H1 (cell line): ENCODE measurements around the gene P2RY14. TPM values are rescaled to one million over a fixed set of nuclear protein-coding genes. Genes with fewer than 3 reads are reported as not detected.

Experiments used
- CTCF ChIA-PET: fragments of 300-600 bp; sonication (Branson Sonifier 250); formaldehyde crosslinking; loops from one replicate; lab custom pipeline; 2021; ENCODE audit not compliant: partially characterized antibody; lab: Charles Lee
- POLR2A ChIA-PET: fragments of 300-600 bp; sonication (Branson Sonifier 250); formaldehyde crosslinking; loops from one replicate; lab custom pipeline; 2021; ENCODE audit warnings: inconsistent platforms; ENCODE audit not compliant: partially characterized antibody; lab: Charles Lee
- DNase-seq, 2 experiments: peaks; one replicate each; pipeline versions ENCODE4 v3.0.0 to v3.0.0-alpha.2; 2010 to 2022; ENCODE audit warnings: low spot score in 2 of 2, low read depth in 1 of 2, mixed read lengths in 1 of 2
- FAIRE-seq: peaks from 2 replicates; lab custom pipeline; 2011; peaks lifted over from hg19 to GRCh38; lab: Jason Lieb, UNC
- H2AFZ ChIP-seq: 2 replicates; pipeline ENCODE4 v1.8.1; 2012; ENCODE audit warnings: low read length, inconsistent platforms
- H2AK5ac ChIP-seq: 2 replicates; pipeline ENCODE4 v1.6.1; 2013; ENCODE audit warnings: low read depth, low read length
- H2BK120ac ChIP-seq: replicated peaks from 2 replicates; pipeline ENCODE3; 2013; ENCODE audit warnings: low read depth, low read length, inconsistent platforms
- H2BK12ac ChIP-seq: 2 replicates; pipeline ENCODE4 v1.6.1; 2013; ENCODE audit warnings: low read depth, low read length
- H2BK15ac ChIP-seq: 2 replicates; pipeline ENCODE4 v1.6.1; 2013; ENCODE audit warnings: low read length
- H2BK20ac ChIP-seq: 2 replicates; pipeline ENCODE4 v1.6.1; 2013; ENCODE audit warnings: low read length
- H2BK5ac ChIP-seq: 2 replicates; pipeline ENCODE4 v1.6.1; 2013; ENCODE audit warnings: low read depth, low read length
- H3K14ac ChIP-seq: 2 replicates; pipeline ENCODE4 v1.6.1; 2013; ENCODE audit warnings: inconsistent platforms; ENCODE audit not compliant: insufficient read length
- H3K18ac ChIP-seq: 2 replicates; pipeline ENCODE4 v1.6.1; 2013; ENCODE audit warnings: low read length; ENCODE audit errors: extremely low read depth
- H3K23ac ChIP-seq: 2 replicates; pipeline ENCODE4 v1.6.1; 2013; ENCODE audit warnings: inconsistent platforms; ENCODE audit not compliant: insufficient read length
- H3K23me2 ChIP-seq: 2 replicates; pipeline ENCODE4 v1.6.1; 2013; ENCODE audit warnings: low read depth, low read length
- H3K27ac ChIP-seq: 2 replicates; pipeline ENCODE4 v1.6.1; 2011; ENCODE audit warnings: low read depth, low read length, inconsistent platforms
- H3K27me3 ChIP-seq, 4 experiments: replicated peaks in 1 of 4; 1 replicate in 1 of 4; 2 replicates in 3 of 4; pipeline versions ENCODE4 v1.6.1 to v1.8.1; 2011 to 2013; ENCODE audit warnings: low read length in 3 of 4, mild to moderate bottlenecking in 3 of 4, inconsistent platforms in 2 of 4, mixed read lengths in 2 of 4, moderate library complexity in 1 of 4; ENCODE audit not compliant: control insufficient read depth in 3 of 4, insufficient read depth in 3 of 4; ENCODE audit errors: extremely low read depth in 1 of 4
- H3K36me3 ChIP-seq, 4 experiments: 2 replicates each; pipeline versions ENCODE4 v1.6.1 to v1.8.1; 2011 to 2013; ENCODE audit warnings: mild to moderate bottlenecking in 4 of 4, low read length in 3 of 4, moderate library complexity in 2 of 4, control low read depth in 1 of 4, inconsistent platforms in 1 of 4; ENCODE audit not compliant: insufficient read depth in 4 of 4, control insufficient read depth in 2 of 4
- H3K4ac ChIP-seq: replicated peaks from 2 replicates; pipeline ENCODE3; 2013; ENCODE audit warnings: low read length, low read depth, mixed read lengths, inconsistent platforms; ENCODE audit not compliant: insufficient read length
- H3K4me1 ChIP-seq, 4 experiments: replicated peaks in 1 of 4; 1 replicate in 1 of 4; 2 replicates in 3 of 4; pipeline versions ENCODE4 v1.6.1 to v1.8.1; 2011 to 2013; ENCODE audit warnings: low read length in 3 of 4, inconsistent platforms in 2 of 4, mixed read lengths in 1 of 4; ENCODE audit not compliant: insufficient read depth in 4 of 4, control insufficient read depth in 3 of 4
- H3K4me2 ChIP-seq, 2 experiments: 2 replicates each; pipeline versions ENCODE4 v1.6.1 to v1.8.1; 2011 to 2013; ENCODE audit warnings: low read depth in 2 of 2, low read length in 2 of 2, control low read depth in 1 of 2, inconsistent platforms in 1 of 2, mild to moderate bottlenecking in 1 of 2; ENCODE audit not compliant: insufficient read depth in 1 of 2
- H3K4me3 ChIP-seq, 4 experiments: fragments of 200-600, 300-600 bp in 1 of 4; sonication (generic), shearing (Covaris generic), sonication (Bioruptor Twin) in 1 of 4; 2 replicates each; pipeline versions ENCODE4 v1.5.1 to v1.8.1; 2011 to 2016; ENCODE audit warnings: low read length in 4 of 4, low read depth in 3 of 4, control low read depth in 2 of 4, inconsistent platforms in 2 of 4, mild to moderate bottlenecking in 2 of 4, mixed read lengths in 1 of 4, moderate library complexity in 1 of 4; ENCODE audit not compliant: insufficient read depth in 2 of 4; ENCODE audit errors: extremely low read depth in 1 of 4
- H3K56ac ChIP-seq: replicated peaks from 2 replicates; pipeline ENCODE3; 2013; ENCODE audit warnings: low read depth, mild to moderate bottlenecking, mixed read lengths, low read length, inconsistent platforms; ENCODE audit not compliant: insufficient read length
- H3K79me1 ChIP-seq: 2 replicates; pipeline ENCODE4 v1.6.1; 2013; ENCODE audit warnings: low read depth, low read length, control low read depth
- H3K79me2 ChIP-seq, 2 experiments: 2 replicates each; pipeline versions ENCODE4 v1.6.1 to v1.8.1; 2012 to 2013; ENCODE audit warnings: low read length in 2 of 2, mild to moderate bottlenecking in 2 of 2, inconsistent platforms in 1 of 2; ENCODE audit not compliant: insufficient read depth in 2 of 2, control insufficient read depth in 1 of 2
- H3K9ac ChIP-seq, 4 experiments: replicated peaks in 1 of 4; 1 replicate in 1 of 4; 2 replicates in 3 of 4; pipeline versions ENCODE4 v1.6.1 to v1.8.1; 2011 to 2013; ENCODE audit warnings: low read depth in 3 of 4, low read length in 3 of 4, control low read depth in 2 of 4, mild to moderate bottlenecking in 2 of 4, moderate library complexity in 2 of 4, inconsistent platforms in 1 of 4; ENCODE audit errors: extremely low read depth in 1 of 4
- H3K9me3 ChIP-seq, 2 experiments: 2 replicates each; pipeline versions ENCODE4 v1.6.1 to v1.8.1; 2012 to 2013; ENCODE audit warnings: mild to moderate bottlenecking in 2 of 2, moderate library complexity in 2 of 2, control low read depth in 1 of 2, inconsistent platforms in 1 of 2, low read depth in 1 of 2, low read length in 1 of 2, mixed read lengths in 1 of 2; ENCODE audit not compliant: insufficient read depth in 2 of 2
- H4K20me1 ChIP-seq, 2 experiments: replicated peaks in 1 of 2; 2 replicates each; pipeline versions ENCODE3 to v1.8.1; 2011 to 2013; ENCODE audit warnings: inconsistent platforms in 2 of 2, low read length in 2 of 2, mild to moderate bottlenecking in 1 of 2; ENCODE audit not compliant: insufficient read depth in 2 of 2, control insufficient read depth in 1 of 2
- H4K5ac ChIP-seq: 2 replicates; pipeline ENCODE4 v1.6.1; 2013; ENCODE audit warnings: low read length, low read depth, mixed read lengths, inconsistent platforms; ENCODE audit not compliant: insufficient read length
- H4K8ac ChIP-seq: 2 replicates; pipeline ENCODE4 v1.8.0; 2013; ENCODE audit warnings: mild to moderate bottlenecking, moderate library complexity, low read length, inconsistent platforms; ENCODE audit not compliant: insufficient read depth; ENCODE audit errors: extremely low read depth
- H4K91ac ChIP-seq: replicated peaks from 2 replicates; pipeline ENCODE3; 2013; ENCODE audit warnings: low read length, mixed read lengths, inconsistent platforms; ENCODE audit not compliant: insufficient read length
- ASH2L ChIP-seq: fragments of 200-600, 300-600 bp; sonication (generic); IDR thresholded peaks from one replicate; pipeline ENCODE4 v1.7.1; 2017; ENCODE audit warnings: low read length
- GABPA ChIP-seq: IDR thresholded peaks from 2 replicates; pipeline ENCODE4 v1.6.1; 2011; ENCODE audit warnings: mild to moderate bottlenecking, low read length, moderate library complexity, borderline replicate concordance; ENCODE audit not compliant: insufficient read depth
- JUN ChIP-seq: IDR thresholded peaks from 2 replicates; pipeline ENCODE4 v1.6.1; 2011; ENCODE audit warnings: low read depth, mild to moderate bottlenecking, improper control_type of control experiment, low read length
- KDM1A ChIP-seq: fragments of 200-600, 300-600 bp; sonication (generic); IDR thresholded peaks from 2 replicates; pipeline ENCODE4 v1.7.1; 2016; ENCODE audit warnings: mild to moderate bottlenecking, low read length, borderline replicate concordance
- MAFK ChIP-seq: IDR thresholded peaks from 2 replicates; pipeline ENCODE4 v1.6.1; 2012; ENCODE audit warnings: low read depth, mild to moderate bottlenecking, improper control_type of control experiment, low read length
- SIX5 ChIP-seq: IDR thresholded peaks from 2 replicates; pipeline ENCODE4 v1.6.1; 2011; ENCODE audit warnings: mild to moderate bottlenecking, low read depth, low read length
- TEAD4 ChIP-seq: IDR thresholded peaks from 2 replicates; pipeline ENCODE4 v1.6.1; 2012; ENCODE audit warnings: low read depth, low read length, inconsistent platforms, mixed read lengths
- WGBS, 2 experiments: shearing (Covaris generic) in 1 of 2; methylation state at CpG; one replicate each; pipeline versions ENCODE4 v1.1.6 to v1.1.7; 2013 to 2015; ENCODE audit warnings: low lambda C conversion rate in 2 of 2, mixed read lengths in 2 of 2, inconsistent platforms in 1 of 2, low coverage in 1 of 2, missing lambda C conversion rate in 1 of 2; ENCODE audit not compliant: insufficient replicate concordance in 2 of 2, insufficient coverage in 1 of 2, insufficient read length in 1 of 2; ENCODE audit errors: extremely low coverage in 1 of 2, missing lambda C conversion rate in 1 of 2; 5-methylcytosine and 5-hydroxymethylcytosine counted together
- polyA plus RNA-seq, 7 experiments: library from polyadenylated mRNA; depleted of rRNA in 3 of 7; stranded (reverse) in 5 of 7; unstranded in 2 of 7; fragments of >200 nt in 5 of 7; fragments of 200-250 nt in 2 of 7; gene quantifications; 1 replicate in 5 of 7; 2 replicates in 1 of 7; 4 replicates in 1 of 7; pipeline versions ENCODE4 v1.2.1 to v1.2.3, GENCODE V29; 2011 to 2013; ENCODE audit warnings: missing spikeins in 2 of 7, mixed read lengths in 2 of 7
- total RNA-seq: library from RNA; stranded (reverse); fragmentation: NEBNext Ultra II Directional; extraction: Animal tissue kit (Norgen Biotek cat#: 25700); gene quantifications from 2 replicates; pipeline ENCODE4 v1.2.1, GENCODE V29; 2021
- TF ChIP-seq, protein P1 (sequence below): IDR thresholded peaks from 2 replicates; pipeline ENCODE4 v1.6.1; 2011; ENCODE audit warnings: low read length, improper control_type of control experiment

P2RY14 gene
- total and polyA plus RNA-seq, 2 of the 8 experiments (the other 6 are each of a cell fraction or from before 2014, with no cell fraction given), result not detected

DNA sequence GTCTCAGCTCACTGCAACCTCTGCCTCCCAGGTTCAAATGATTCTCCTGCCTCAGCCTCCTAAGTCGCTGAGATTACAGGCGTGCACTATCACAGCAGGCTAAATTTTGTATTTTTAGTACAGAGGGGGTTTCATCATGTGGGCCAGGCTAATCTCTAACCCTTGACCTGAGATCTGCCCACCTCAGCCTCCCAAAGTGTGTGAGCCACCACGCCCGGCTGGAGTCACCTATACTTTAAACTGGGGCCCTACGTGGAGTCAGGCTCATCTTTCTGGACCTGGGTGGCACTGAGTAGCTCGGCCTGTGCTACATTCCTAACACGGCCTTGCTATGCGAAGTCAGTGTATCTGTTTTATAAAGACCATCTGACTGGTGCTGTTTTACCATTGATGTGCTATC is 81.1 kb downstream of the P2RY14 start:
- Histone ChIP-seq H2AK5ac (no peak overlapping the region), H3K4ac (no peak overlapping the region), H3K9me3 (no peaks in the 10 kb centered on the region), H3K18ac (no peak overlapping the region), H3K56ac (no peak overlapping the region), H4K91ac (no peak overlapping the region), H4K8ac (0 out of 2 replicates have a peak overlapping the region, but pooled peaks have one; percentile 7), H2BK20ac (no peak overlapping the region), H2AFZ (no peak overlapping the region), H3K23me2 (no peaks in the 10 kb centered on the region), H3K4me2 (no peak overlapping the region), H4K20me1 (no peaks in the 10 kb centered on the region), H3K4me3 (no peak overlapping the region), H3K27ac (no peak overlapping the region), H3K27me3 (no peaks in the 10 kb centered on the region), H3K36me3 (peaks cover 0 to 4% (median 0%) of the 10 kb centered on the region in 4 experiments; a peak in 3 of 8 replicates), H2BK12ac (no peak overlapping the region), H3K14ac (no peak overlapping the region), H3K79me1 (no peaks in the 10 kb centered on the region), H2BK120ac (no peak overlapping the region), H2BK5ac (no peak overlapping the region), H3K79me2 (no peaks in the 10 kb centered on the region), H3K4me1 (no peaks in the 10 kb centered on the region), H3K23ac (no peak overlapping the region), H2BK15ac (no peak overlapping the region), H4K5ac (no peak overlapping the region), H3K9ac (no peak overlapping the region)
- FAIRE-seq (no peak), DNase-seq (no peak)
- WGBS, 2 experiments, result 93% methylated on average over 8 of the region's 8 CpGs; no CpG with 5 or more reads in 1 of the 2 experiments
- TF ChIP-seq MAFK (no peak), JUN (no peak), ASH2L (no peak), TEAD4 (no peak), GABPA (no peak), SIX5 (no peak), KDM1A (no peak)
- TF ChIP-seq, protein P1, sequence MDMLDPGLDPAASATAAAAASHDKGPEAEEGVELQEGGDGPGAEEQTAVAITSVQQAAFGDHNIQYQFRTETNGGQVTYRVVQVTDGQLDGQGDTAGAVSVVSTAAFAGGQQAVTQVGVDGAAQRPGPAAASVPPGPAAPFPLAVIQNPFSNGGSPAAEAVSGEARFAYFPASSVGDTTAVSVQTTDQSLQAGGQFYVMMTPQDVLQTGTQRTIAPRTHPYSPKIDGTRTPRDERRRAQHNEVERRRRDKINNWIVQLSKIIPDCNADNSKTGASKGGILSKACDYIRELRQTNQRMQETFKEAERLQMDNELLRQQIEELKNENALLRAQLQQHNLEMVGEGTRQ, result no peak
- CTCF ChIA-PET, result interaction anchor here (0.7 to 4.4 kb wide), 5 partner anchors 10 to 29 kb away, joined by 3 to 18 read pairs (median 4); no protein-coding TSS in a partner anchor
- POLR2A ChIA-PET, result no interaction called here
